Measurements from ENCODE around the gene AIPL1. TPM values are rescaled to one million over a fixed set of nuclear protein-coding genes. Genes with fewer than 3 reads are reported as not detected.

AIPL1 gene
- total RNA-seq, 5 donors from 2014 or later (not counting 1 experiment from before 2014, with no cell fraction given): not detected

GRCh38 chr17:6478486-6478885, 43.6 kb upstream of the AIPL1 start:
- no peak overlapping the region for H3K27ac ChIP-seq (ENCODE audit: low read length)
- no peaks in the 10 kb centered on the region for H3K9me3 ChIP-seq
- H3K27me3 Mint-ChIP-seq: peaks cover 0 to 16% of the 10 kb centered on the region in 2 donors
- peaks cover 0 to 18% of the 10 kb centered on the region in 2 experiments for H3K27me3 ChIP-seq (replicated peaks in 1 of 2; ENCODE audit: control insufficient read depth in 2 of 2, extremely low read depth in 1 of 2, insufficient read depth in 2 of 2, low read length in 1 of 2)
- H3K4me1 ChIP-seq (ENCODE audit: control insufficient read depth in 1 of 2, extremely low read depth in 1 of 2, insufficient read depth in 2 of 2, low read length in 2 of 2): no peaks in the 10 kb centered on the region
- H3K4me3 Mint-ChIP-seq: no peak overlapping the region
- WGBS (ENCODE audit: insufficient coverage): 80% methylated on average over 9 of the region's 11 CpGs
- H3K36me3 ChIP-seq (ENCODE audit: control insufficient read depth in 2 of 2, extremely low read depth in 1 of 2, insufficient read depth in 1 of 2, low read length in 1 of 2): no peaks in the 10 kb centered on the region
- POLR2A ChIA-PET: no interaction called here
- H3K27ac Mint-ChIP-seq: no peak overlapping the region
- no peaks in the 10 kb centered on the region for H3K36me3 Mint-ChIP-seq
- H3K4me3 ChIP-seq (ENCODE audit: control insufficient read depth in 1 of 2, extremely low read depth in 1 of 2, low read length in 1 of 2): no peak overlapping the region
- no peaks in the 10 kb centered on the region for H3K4me1 Mint-ChIP-seq
- CTCF ChIA-PET: interaction anchor here in 1 of 2 donors (0.6 kb wide), 1 partner anchor 8 kb away, joined by 3 read pairs; no protein-coding TSS in a partner anchor
- no peaks in the 10 kb centered on the region for H3K9me3 Mint-ChIP-seq
- ATAC-seq (replicated peaks in 1 of 4) (no peak), DNase-seq (no peak)

- no peaks in the 10 kb centered on the region for H3K36me3 ChIP-seq (ENCODE audit: control insufficient read depth in 2 of 2, extremely low read depth in 1 of 2, insufficient read depth in 1 of 2, low read length in 1 of 2)
- H3K4me3 ChIP-seq (ENCODE audit: control insufficient read depth in 1 of 2, extremely low read depth in 1 of 2, low read length in 1 of 2): no peak overlapping the region
- 80% methylated on average over 11 of the region's 14 CpGs for WGBS (ENCODE audit: insufficient coverage)
- no peaks in the 10 kb centered on the region for H3K9me3 ChIP-seq
- H3K36me3 Mint-ChIP-seq: no peaks in the 10 kb centered on the region
- CTCF ChIA-PET: no interaction called here
- H3K27ac ChIP-seq (ENCODE audit: low read length): no peak overlapping the region
- no peaks in the 10 kb centered on the region for H3K9me3 Mint-ChIP-seq
- peaks cover 0 to 18% of the 10 kb centered on the region in 2 experiments for H3K27me3 ChIP-seq (replicated peaks in 1 of 2; ENCODE audit: control insufficient read depth in 2 of 2, extremely low read depth in 1 of 2, insufficient read depth in 2 of 2, low read length in 1 of 2)
- H3K27me3 Mint-ChIP-seq: peaks cover 0 to 13% of the 10 kb centered on the region in 2 donors
- no peak overlapping the region for H3K27ac Mint-ChIP-seq
- no peak overlapping the region for H3K4me3 Mint-ChIP-seq
- peaks cover 0 to 4% (median 2%) of the 10 kb centered on the region in 3 donors for H3K4me1 Mint-ChIP-seq
- no peak for DNase-seq
- POLR2A ChIA-PET: no interaction called here
- no peaks in the 10 kb centered on the region for H3K4me1 ChIP-seq (ENCODE audit: control insufficient read depth in 1 of 2, extremely low read depth in 1 of 2, insufficient read depth in 2 of 2, low read length in 2 of 2)
- ATAC-seq (replicated peaks in 1 of 4): no peak
Observed at GRCh38 chr17:6477831-6478383, 43.0 kb upstream of the AIPL1 start.

- Histone ChIP-seq H3K36me3 (ENCODE audit: control insufficient read depth in 2 of 2, extremely low read depth in 1 of 2, insufficient read depth in 1 of 2, low read length in 1 of 2) (no peaks in the 10 kb centered on the region), H3K27me3 (replicated peaks in 1 of 2; ENCODE audit: control insufficient read depth in 2 of 2, extremely low read depth in 1 of 2, insufficient read depth in 2 of 2, low read length in 1 of 2) (peaks cover 0 to 18% of the 10 kb centered on the region in 2 experiments)
- 91% methylated on average over 4 of the region's 10 CpGs for whole genome bisulfite sequencing (ENCODE audit: insufficient coverage)
Observed at GRCh38 chr17:6476810-6477179, 41.9 kb upstream of the AIPL1 start.

GRCh38 chr17:6476076-6476809, 41.3 kb upstream of the AIPL1 start:
- no peaks in the 10 kb centered on the region for H3K36me3 ChIP-seq (ENCODE audit: control insufficient read depth in 2 of 2, extremely low read depth in 1 of 2, insufficient read depth in 1 of 2, low read length in 1 of 2)
- Mint-ChIP-seq H3K27ac (no peak overlapping the region), H3K27me3 (peaks cover 0 to 5% of the 10 kb centered on the region in 2 donors), H3K4me1 (peaks cover 0 to 6% (median 2%) of the 10 kb centered on the region in 3 donors), H3K36me3 (no peaks in the 10 kb centered on the region), H3K4me3 (no peak overlapping the region), H3K9me3 (no peaks in the 10 kb centered on the region)
- 83% methylated on average over 3 of the region's 8 CpGs for WGBS (ENCODE audit: insufficient coverage)
- POLR2A ChIA-PET: interaction anchor here in 1 of 2 donors (0.5 kb wide), 1 partner anchor 447 kb away, joined by 9 read pairs; no protein-coding TSS in a partner anchor
- CTCF ChIA-PET: interaction anchor here in 1 of 2 donors (0.5 kb wide), 1 partner anchor 33 kb away, joined by 3 read pairs; no protein-coding TSS in a partner anchor
- no peaks in the 10 kb centered on the region for H3K4me1 ChIP-seq (ENCODE audit: control insufficient read depth in 1 of 2, extremely low read depth in 1 of 2, insufficient read depth in 2 of 2, low read length in 2 of 2)
- no peak overlapping the region for H3K27ac ChIP-seq (ENCODE audit: low read length)
- DNase-seq: no peak
- peaks cover 0 to 20% of the 10 kb centered on the region in 2 experiments for H3K27me3 ChIP-seq (replicated peaks in 1 of 2; ENCODE audit: control insufficient read depth in 2 of 2, extremely low read depth in 1 of 2, insufficient read depth in 2 of 2, low read length in 1 of 2)
- H3K4me3 ChIP-seq (ENCODE audit: control insufficient read depth in 1 of 2, extremely low read depth in 1 of 2, low read length in 1 of 2): no peak overlapping the region
- ATAC-seq (replicated peaks in 1 of 4): no peak
- no peaks in the 10 kb centered on the region for H3K9me3 ChIP-seq

More at GRCh38 chr17:6476810-6477179, 41.9 kb upstream of the AIPL1 start:
- Histone ChIP-seq H3K9me3 (no peaks in the 10 kb centered on the region), H3K4me1 (ENCODE audit: control insufficient read depth in 1 of 2, extremely low read depth in 1 of 2, insufficient read depth in 2 of 2, low read length in 2 of 2) (no peaks in the 10 kb centered on the region), H3K4me3 (ENCODE audit: control insufficient read depth in 1 of 2, extremely low read depth in 1 of 2, low read length in 1 of 2) (no peak overlapping the region), H3K27ac (ENCODE audit: low read length) (no peak overlapping the region)
- Mint-ChIP-seq H3K4me1 (peaks cover 0 to 6% (median 2%) of the 10 kb centered on the region in 3 donors), H3K9me3 (no peaks in the 10 kb centered on the region), H3K36me3 (no peaks in the 10 kb centered on the region), H3K27ac (no peak overlapping the region), H3K4me3 (no peak overlapping the region), H3K27me3 (peaks cover 0 to 9% of the 10 kb centered on the region in 2 donors)
- CTCF ChIA-PET: no interaction called here
- DNase-seq (no peak), ATAC-seq (replicated peaks in 1 of 4) (no peak)
- POLR2A ChIA-PET: no interaction called here

- Histone ChIP-seq H3K4me3 (ENCODE audit: control insufficient read depth in 1 of 2, extremely low read depth in 1 of 2, low read length in 1 of 2) (no peak overlapping the region), H3K27ac (ENCODE audit: low read length) (no peak overlapping the region), H3K27me3 (replicated peaks in 1 of 2; ENCODE audit: control insufficient read depth in 2 of 2, extremely low read depth in 1 of 2, insufficient read depth in 2 of 2, low read length in 1 of 2) (peaks cover 0 to 18% of the 10 kb centered on the region in 2 experiments), H3K9me3 (no peaks in the 10 kb centered on the region), H3K4me1 (ENCODE audit: control insufficient read depth in 1 of 2, extremely low read depth in 1 of 2, insufficient read depth in 2 of 2, low read length in 2 of 2) (no peaks in the 10 kb centered on the region), H3K36me3 (ENCODE audit: control insufficient read depth in 2 of 2, extremely low read depth in 1 of 2, insufficient read depth in 1 of 2, low read length in 1 of 2) (no peaks in the 10 kb centered on the region)
- H3K9me3 Mint-ChIP-seq: no peaks in the 10 kb centered on the region
- POLR2A ChIA-PET: no interaction called here
- H3K27me3 Mint-ChIP-seq: peaks cover 0 to 3% of the 10 kb centered on the region in 2 donors
- ATAC-seq (replicated peaks in 1 of 4): no peak
- H3K4me3 Mint-ChIP-seq: no peak overlapping the region
- H3K4me1 Mint-ChIP-seq: peaks cover 0 to 6% (median 2%) of the 10 kb centered on the region in 3 donors
- CTCF ChIA-PET: interaction anchor here in 1 of 2 donors (0.5 kb wide), 1 partner anchor 32 kb away, joined by 3 read pairs; no protein-coding TSS in a partner anchor
- WGBS (ENCODE audit: insufficient coverage): 79% methylated on average over 4 of the region's 4 CpGs
- H3K36me3 Mint-ChIP-seq: no peaks in the 10 kb centered on the region
- DNase-seq: no peak
- no peak overlapping the region for H3K27ac Mint-ChIP-seq
Observed at GRCh38 chr17:6475411-6475810, 40.5 kb upstream of the AIPL1 start.

GRCh38 chr17:6474906-6475305, 40.0 kb upstream of the AIPL1 start:
- no peak for ATAC-seq (replicated peaks in 1 of 4)
- 88% methylated on average over 7 of the region's 7 CpGs for WGBS (ENCODE audit: insufficient coverage)
- Mint-ChIP-seq H3K27me3 (peaks cover 0 to 3% of the 10 kb centered on the region in 2 donors), H3K27ac (no peak overlapping the region), H3K4me1 (peaks cover 0 to 6% (median 2%) of the 10 kb centered on the region in 3 donors), H3K9me3 (no peaks in the 10 kb centered on the region), H3K36me3 (no peaks in the 10 kb centered on the region), H3K4me3 (no peak overlapping the region)
- no peak for DNase-seq
- Histone ChIP-seq H3K9me3 (no peaks in the 10 kb centered on the region), H3K4me1 (ENCODE audit: control insufficient read depth in 1 of 2, extremely low read depth in 1 of 2, insufficient read depth in 2 of 2, low read length in 2 of 2) (no peaks in the 10 kb centered on the region), H3K36me3 (ENCODE audit: control insufficient read depth in 2 of 2, extremely low read depth in 1 of 2, insufficient read depth in 1 of 2, low read length in 1 of 2) (no peaks in the 10 kb centered on the region), H3K4me3 (ENCODE audit: control insufficient read depth in 1 of 2, extremely low read depth in 1 of 2, low read length in 1 of 2) (no peak overlapping the region), H3K27me3 (replicated peaks in 1 of 2; ENCODE audit: control insufficient read depth in 2 of 2, extremely low read depth in 1 of 2, insufficient read depth in 2 of 2, low read length in 1 of 2) (peaks cover 0 to 17% of the 10 kb centered on the region in 2 experiments), H3K27ac (ENCODE audit: low read length) (no peak overlapping the region)
- ChIA-PET CTCF (no interaction called here), POLR2A (no interaction called here)

Data from T-cell (primary cell).